IMR-90 (cell line): Measurements from ENCODE around the gene BTC. TPM values are rescaled to one million over a fixed set of nuclear protein-coding genes. Genes with fewer than 3 reads are reported as not detected.

Experiments
- ATAC-seq: fragments of 200-7000 bp; cut with Tn5 transposase; 2 replicates; pipeline ENCODE4 v1.9.1; 2020; ENCODE audit warnings: low read depth, mild to moderate bottlenecking, moderate library complexity
- BruUV-seq: library from RNA; stranded (reverse); fragments of 400-500 nt; replicated peaks from 2 replicates; lab custom pipeline; 2021; lab: Mats Ljungman, UMichigan
- CTCF ChIA-PET: fragments of 300-600 bp; formaldehyde crosslinking; extraction: SDS; loops from one replicate; lab custom pipeline; 2021; ENCODE audit warnings: antibody characterized with exemption; lab: Yijun Ruan, JAX
- POLR2A ChIA-PET: fragments of 300-600 bp; sonication (Branson Sonifier 250); formaldehyde crosslinking; loops from one replicate; lab custom pipeline; 2022; ENCODE audit warnings: antibody characterized with exemption; ENCODE audit not compliant: unreplicated experiment; lab: Charles Lee
- DNase-seq: peaks from one replicate; pipeline ENCODE4 v3.0.0; 2013
- H2AFZ ChIP-seq: replicated peaks from 2 replicates; pipeline ENCODE3; 2013; ENCODE audit warnings: low read length, mild to moderate bottlenecking; ENCODE audit not compliant: poor library complexity
- H2AK5ac ChIP-seq: 2 replicates; pipeline ENCODE4 v1.6.1; 2013; ENCODE audit warnings: low read depth, low read length, inconsistent platforms
- H2AK9ac ChIP-seq: replicated peaks from 2 replicates; pipeline ENCODE3; 2013; ENCODE audit warnings: mild to moderate bottlenecking, low read depth, low read length, moderate library complexity; ENCODE audit not compliant: poor library complexity
- H2BK120ac ChIP-seq: 2 replicates; pipeline ENCODE4 v1.6.1; 2013; ENCODE audit warnings: low read depth, low read length, inconsistent platforms
- H2BK15ac ChIP-seq: 3 replicates; pipeline ENCODE4 v1.6.1; 2013; ENCODE audit warnings: low read depth, low read length, inconsistent platforms
- H2BK20ac ChIP-seq: 2 replicates; pipeline ENCODE4 v1.6.1; 2013; ENCODE audit warnings: low read depth, mild to moderate bottlenecking, inconsistent platforms, low read length, moderate library complexity
- H2BK5ac ChIP-seq: 2 replicates; pipeline ENCODE4 v1.6.1; 2013; ENCODE audit warnings: mild to moderate bottlenecking, low read depth, low read length, inconsistent platforms; ENCODE audit not compliant: poor library complexity, severe bottlenecking
- H3K14ac ChIP-seq: replicated peaks from 2 replicates; pipeline ENCODE4 v1.6.1; 2013; ENCODE audit warnings: low read depth, low read length, inconsistent platforms
- H3K18ac ChIP-seq: 2 replicates; pipeline ENCODE4 v1.6.1; 2013; ENCODE audit warnings: low read depth, low read length, control low read depth
- H3K23ac ChIP-seq: 2 replicates; pipeline ENCODE4 v1.6.1; 2013; ENCODE audit warnings: low read depth, low read length, inconsistent platforms
- H3K27ac ChIP-seq: 2 replicates; pipeline ENCODE4 v1.5.1; 2013; ENCODE audit warnings: mild to moderate bottlenecking, control low read depth, low read length; ENCODE audit not compliant: insufficient read depth
- H3K27me3 ChIP-seq: 2 replicates; pipeline ENCODE4 v1.6.1; 2013; ENCODE audit warnings: low read length; ENCODE audit not compliant: control insufficient read depth, insufficient read depth
- H3K36me3 ChIP-seq: 2 replicates; pipeline ENCODE4 v1.6.1; 2013; ENCODE audit warnings: low read length, mixed read lengths; ENCODE audit not compliant: control insufficient read depth, insufficient read depth
- H3K4ac ChIP-seq: 2 replicates; pipeline ENCODE4 v1.6.1; 2013; ENCODE audit warnings: low read depth, low read length, inconsistent platforms
- H3K4me1 ChIP-seq: 2 replicates; pipeline ENCODE4 v1.6.1; 2013; ENCODE audit warnings: low read length, mixed read lengths; ENCODE audit not compliant: control insufficient read depth, insufficient read depth
- H3K4me2 ChIP-seq: 2 replicates; pipeline ENCODE4 v1.6.1; 2013; ENCODE audit warnings: low read depth, mild to moderate bottlenecking, control low read depth, low read length, moderate library complexity
- H3K4me3 ChIP-seq: 2 replicates; pipeline ENCODE4 v1.5.1; 2013; ENCODE audit warnings: low read depth, mild to moderate bottlenecking, control low read depth, low read length, moderate library complexity; ENCODE audit not compliant: insufficient read depth
- H3K56ac ChIP-seq: 2 replicates; pipeline ENCODE4 v1.6.1; 2013; ENCODE audit warnings: low read length, inconsistent platforms; ENCODE audit not compliant: insufficient read depth; ENCODE audit errors: extremely low read depth
- H3K79me1 ChIP-seq, 2 experiments: 2 replicates each; pipeline ENCODE4 v1.6.1; 2013; ENCODE audit warnings: low read length in 2 of 2, inconsistent platforms in 1 of 2, low read depth in 1 of 2
- H3K9ac ChIP-seq: 2 replicates; pipeline ENCODE4 v1.6.1; 2013; ENCODE audit warnings: low read depth, low read length, control low read depth
- H3K9me1 ChIP-seq: 2 replicates; pipeline ENCODE4 v1.6.1; 2013; ENCODE audit warnings: low read length, inconsistent platforms; ENCODE audit not compliant: insufficient read depth
- H3K9me3 ChIP-seq: 2 replicates; pipeline ENCODE4 v1.6.1; 2013; ENCODE audit warnings: low read length; ENCODE audit not compliant: control insufficient read depth, insufficient read depth
- H4K20me1 ChIP-seq: 2 replicates; pipeline ENCODE4 v1.6.1; 2013; ENCODE audit warnings: low read length, inconsistent platforms; ENCODE audit not compliant: insufficient read depth
- H4K5ac ChIP-seq: 2 replicates; pipeline ENCODE4 v1.6.1; 2013; ENCODE audit warnings: mild to moderate bottlenecking, low read depth, low read length, control low read depth
- H4K8ac ChIP-seq, 2 experiments: 2 replicates each; pipeline ENCODE4 v1.6.1; 2013; ENCODE audit warnings: low read depth in 2 of 2, low read length in 2 of 2, control low read depth in 1 of 2, inconsistent platforms in 1 of 2
- H4K91ac ChIP-seq: 2 replicates; pipeline ENCODE4 v1.6.1; 2013; ENCODE audit warnings: low read depth, low read length, inconsistent platforms; ENCODE audit not compliant: insufficient read depth
- BHLHE40 ChIP-seq: fragments of 150-350 bp; IDR thresholded peaks from 2 replicates; pipeline ENCODE4 v1.6.1; 2016; ENCODE audit warnings: mild to moderate bottlenecking, low read depth, low read length
- MXI1 ChIP-seq: IDR thresholded peaks from 2 replicates; pipeline ENCODE4 v1.6.1; 2012; ENCODE audit warnings: low read depth, mild to moderate bottlenecking, low read length, moderate library complexity, borderline replicate concordance
- NFE2L2 ChIP-seq: fragments of 150-350 bp; IDR thresholded peaks from 2 replicates; pipeline ENCODE4 v1.6.1; 2016; ENCODE audit warnings: low read depth, mild to moderate bottlenecking, low read length
- SMC3 ChIP-seq: fragments of 150-350 bp; IDR thresholded peaks from 2 replicates; pipeline ENCODE4 v1.6.1; 2016; ENCODE audit warnings: low read depth, mild to moderate bottlenecking, antibody characterized with exemption, low read length, moderate library complexity
- WGBS, 2 experiments: methylation state at CpG; one replicate each; pipeline versions ENCODE4 v1.1.5 to v1.1.7; 2013; ENCODE audit warnings: missing lambda C conversion rate in 2 of 2; ENCODE audit not compliant: insufficient read length in 1 of 2; ENCODE audit errors: extremely low coverage in 2 of 2; 5-methylcytosine and 5-hydroxymethylcytosine counted together
- dilution Hi-C: fragments of 300-500 bp; cut with HindIII; formaldehyde crosslinking; loops from one replicate; pipeline ENCODE4 v1.14.3; 2018; ENCODE audit warnings: low sequenced_read_pairs; ENCODE audit not compliant: unreplicated experiment
- in situ Hi-C: fragments of 300-500 bp; cut with MboI; formaldehyde crosslinking; loops from 3 replicates; pipeline ENCODE4 v1.14.3; 2019; ENCODE audit warnings: low sequenced_read_pairs, inconsistent platforms, mixed read lengths
- intact Hi-C: fragments of 100-400 bp; cut with micrococcal nuclease; formaldehyde crosslinking; loops from 2 replicates; pipeline ENCODE4 v1.10.0; 2022
- polyA plus RNA-seq, 3 experiments: library from polyadenylated mRNA; depleted of rRNA; stranded (reverse); fragments of >200 nt; gene quantifications; 2 replicates each; pipeline ENCODE4 v1.2.3, GENCODE V29; 2012; ENCODE audit warnings: low replicate concordance in 1 of 3
- total RNA-seq: library from RNA; depleted of rRNA; stranded (reverse); fragments of >200 nt; gene quantifications from 2 replicates; pipeline ENCODE4 v1.2.3, GENCODE V29; 2012
- TF ChIP-seq, protein P1 (sequence below): fragments of 150-350 bp; IDR thresholded peaks from 2 replicates; pipeline ENCODE4 v1.6.1; 2017; ENCODE audit warnings: mild to moderate bottlenecking, antibody characterized with exemption, low read length, low read depth
- TF ChIP-seq, protein P2 (sequence below): conservative IDR thresholded peaks from 2 replicates; pipeline ENCODE4 v1.5.1; 2012; ENCODE audit warnings: mild to moderate bottlenecking, low read depth, low read length, improper control_type of control experiment

Gene BTC
- total and polyA plus RNA-seq, 2 of the 4 experiments (the other 2 are of a cell fraction) = not detected

DNA sequence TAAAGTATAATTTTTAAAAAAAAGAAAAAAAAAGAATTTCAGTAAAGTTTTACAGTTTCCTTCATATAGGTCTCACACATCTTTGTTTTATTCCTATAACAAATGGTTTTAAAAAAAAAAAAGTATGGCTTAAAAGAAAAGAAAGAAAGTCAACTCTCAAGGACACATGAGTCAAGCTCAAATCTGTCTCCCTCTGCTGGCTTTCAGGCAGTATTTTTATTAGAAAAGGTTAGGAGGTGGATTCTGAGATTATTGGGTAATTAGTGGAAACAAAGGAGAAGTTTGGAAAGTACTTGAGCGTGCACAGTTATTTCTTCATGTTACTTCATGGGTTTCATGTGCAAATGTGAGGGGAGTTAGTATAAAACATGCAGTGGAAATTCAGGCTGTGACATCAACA, 36.6 kb upstream of the BTC start:
- Histone ChIP-seq H2AK9ac (no peak overlapping the region), H3K56ac (no peak overlapping the region), H3K9ac (no peak overlapping the region), H2BK15ac (no peak overlapping the region), H3K9me1 (no peaks in the 10 kb centered on the region), H3K79me1 (no peaks in the 10 kb centered on the region), H4K8ac (no peak overlapping the region), H2BK120ac (no peak overlapping the region), H2AFZ (no peak overlapping the region), H3K4ac (no peak overlapping the region), H3K18ac (no peak overlapping the region), H2BK5ac (no peak overlapping the region), H3K14ac (no peak overlapping the region), H3K4me1 (no peaks in the 10 kb centered on the region), H4K91ac (no peak overlapping the region), H3K27ac (no peak overlapping the region), H3K4me3 (no peak overlapping the region), H3K23ac (no peak overlapping the region), H2BK20ac (no peak overlapping the region), H3K9me3 (no peaks in the 10 kb centered on the region), H2AK5ac (no peak overlapping the region), H4K20me1 (no peaks in the 10 kb centered on the region), H3K36me3 (no peaks in the 10 kb centered on the region), H4K5ac (no peak overlapping the region), H3K27me3 (no peaks in the 10 kb centered on the region), H3K4me2 (no peak overlapping the region)
- ChIA-PET CTCF (interaction anchor here (0.5 kb wide), 1 partner anchor 252 kb away, joined by 7 read pairs; no protein-coding TSS in a partner anchor), POLR2A (no interaction called here)
- ATAC-seq (no peak), DNase-seq (no peak)
- dilution Hi-C loops = no loop called here
- in situ Hi-C loops = no loop called here
- no TSS peak for BruUV-seq
- TF ChIP-seq BHLHE40 (no peak), NFE2L2 (no peak), MXI1 (no peak), SMC3 (no peak)
- TF ChIP-seq, protein P1, sequence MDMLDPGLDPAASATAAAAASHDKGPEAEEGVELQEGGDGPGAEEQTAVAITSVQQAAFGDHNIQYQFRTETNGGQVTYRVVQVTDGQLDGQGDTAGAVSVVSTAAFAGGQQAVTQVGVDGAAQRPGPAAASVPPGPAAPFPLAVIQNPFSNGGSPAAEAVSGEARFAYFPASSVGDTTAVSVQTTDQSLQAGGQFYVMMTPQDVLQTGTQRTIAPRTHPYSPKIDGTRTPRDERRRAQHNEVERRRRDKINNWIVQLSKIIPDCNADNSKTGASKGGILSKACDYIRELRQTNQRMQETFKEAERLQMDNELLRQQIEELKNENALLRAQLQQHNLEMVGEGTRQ = no peak
- TF ChIP-seq, protein P2, sequence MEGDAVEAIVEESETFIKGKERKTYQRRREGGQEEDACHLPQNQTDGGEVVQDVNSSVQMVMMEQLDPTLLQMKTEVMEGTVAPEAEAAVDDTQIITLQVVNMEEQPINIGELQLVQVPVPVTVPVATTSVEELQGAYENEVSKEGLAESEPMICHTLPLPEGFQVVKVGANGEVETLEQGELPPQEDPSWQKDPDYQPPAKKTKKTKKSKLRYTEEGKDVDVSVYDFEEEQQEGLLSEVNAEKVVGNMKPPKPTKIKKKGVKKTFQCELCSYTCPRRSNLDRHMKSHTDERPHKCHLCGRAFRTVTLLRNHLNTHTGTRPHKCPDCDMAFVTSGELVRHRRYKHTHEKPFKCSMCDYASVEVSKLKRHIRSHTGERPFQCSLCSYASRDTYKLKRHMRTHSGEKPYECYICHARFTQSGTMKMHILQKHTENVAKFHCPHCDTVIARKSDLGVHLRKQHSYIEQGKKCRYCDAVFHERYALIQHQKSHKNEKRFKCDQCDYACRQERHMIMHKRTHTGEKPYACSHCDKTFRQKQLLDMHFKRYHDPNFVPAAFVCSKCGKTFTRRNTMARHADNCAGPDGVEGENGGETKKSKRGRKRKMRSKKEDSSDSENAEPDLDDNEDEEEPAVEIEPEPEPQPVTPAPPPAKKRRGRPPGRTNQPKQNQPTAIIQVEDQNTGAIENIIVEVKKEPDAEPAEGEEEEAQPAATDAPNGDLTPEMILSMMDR = peak; percentile 19; the same call in 1 of the 2 replicates
- intact Hi-C loops = no loop called here
- 60% methylated on average over 1 of the region's 1 CpG; no CpG with 5 or more reads in 1 of the 2 experiments for WGBS, 2 experiments
